ENCODE results near the gene FLYWCH1. TPM values are rescaled to one million over a fixed set of nuclear protein-coding genes. Genes with fewer than 3 reads are reported as not detected.

Gene FLYWCH1
- total and polyA plus RNA-seq, 2 of the 8 experiments (the other 6 are each of a cell fraction or from before 2014, with no cell fraction given), result 12.4 to 23.5 TPM

DNA sequence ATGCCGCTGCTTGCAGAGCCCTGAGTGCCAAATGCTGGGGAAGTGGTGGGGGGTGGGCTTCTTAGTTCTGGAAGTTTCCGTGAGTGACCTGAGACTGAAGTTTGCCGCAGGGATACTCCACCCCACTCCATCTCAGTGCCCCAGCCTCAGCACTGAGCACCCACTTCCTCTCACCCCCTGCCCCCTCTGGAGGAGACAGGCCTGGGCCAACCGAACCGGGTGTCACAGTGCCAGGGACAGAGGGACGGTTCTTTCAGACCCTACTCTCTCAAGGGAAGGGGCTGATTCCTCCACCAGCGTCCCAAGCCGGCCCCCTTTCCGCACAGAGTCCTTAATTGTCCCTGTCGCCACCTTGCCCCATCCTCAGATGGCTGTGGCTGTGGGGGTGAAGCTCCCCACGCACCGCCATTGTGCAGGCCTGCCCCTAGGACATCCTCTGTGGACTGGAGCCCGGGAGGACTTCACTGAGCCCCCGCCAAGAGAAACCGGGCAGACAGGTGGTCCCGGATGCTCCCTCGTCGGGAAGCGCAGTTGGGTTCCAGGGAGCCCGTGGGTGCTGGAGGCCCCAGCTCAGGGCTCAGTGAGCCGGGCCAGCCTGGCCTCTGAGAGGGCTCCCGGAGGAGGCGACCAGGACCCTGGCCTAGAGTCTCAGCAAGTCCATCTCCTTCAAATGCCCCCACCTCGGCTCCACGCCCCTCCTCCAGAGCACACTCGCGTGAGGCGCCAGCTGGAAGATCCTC, 50.8 kb downstream of the FLYWCH1 start:
- Histone ChIP-seq H4K5ac (ENCODE audit: insufficient read length, low read depth, low read length) (no peak overlapping the region), H3K4me2 (ENCODE audit: insufficient read depth in 1 of 2, low read depth in 2 of 2, low read length in 2 of 2) (peak overlapping the region; percentile 64 to 86), H3K27ac (ENCODE audit: low read depth, low read length) (no peak overlapping the region), H4K8ac (ENCODE audit: extremely low read depth, insufficient read depth, low read length) (0 out of 2 replicates have a peak overlapping the region, but pooled peaks have one; percentile 80), H3K4me3 (ENCODE audit: extremely low read depth in 1 of 4, insufficient read depth in 2 of 4, low read depth in 3 of 4, low read length in 4 of 4) (peak overlapping the region; percentile 14 to 80 (median 28)), H3K9ac (replicated peaks in 1 of 4; ENCODE audit: extremely low read depth in 1 of 4, low read depth in 3 of 4, low read length in 3 of 4) (no peak overlapping the region), H3K23me2 (ENCODE audit: low read depth, low read length) (peaks cover 18% of the 10 kb centered on the region), H3K23ac (ENCODE audit: insufficient read length) (no peak overlapping the region), H4K91ac (replicated peaks; ENCODE audit: insufficient read length, low read length) (peak overlapping the region; percentile 95), H3K4me1 (replicated peaks in 1 of 4; ENCODE audit: control insufficient read depth in 3 of 4, insufficient read depth in 4 of 4, low read length in 3 of 4) (peaks cover 0 to 19% (median 10%) of the 10 kb centered on the region in 4 experiments; a peak in 5 of 7 replicates), H3K56ac (replicated peaks; ENCODE audit: insufficient read length, low read depth, low read length) (no peak overlapping the region), H3K79me1 (ENCODE audit: low read depth, low read length) (no peaks in the 10 kb centered on the region), H2BK12ac (ENCODE audit: low read depth, low read length) (peak overlapping the region; percentile 27; the same call in 1 of the 2 replicates), H3K79me2 (ENCODE audit: control insufficient read depth in 1 of 2, insufficient read depth in 2 of 2, low read length in 2 of 2) (no peaks in the 10 kb centered on the region), H2BK5ac (ENCODE audit: low read depth, low read length) (0 out of 2 replicates have a peak overlapping the region, but pooled peaks have one; percentile 24), H3K18ac (ENCODE audit: extremely low read depth, low read length) (peak overlapping the region; percentile 96), H3K36me3 (ENCODE audit: control insufficient read depth in 2 of 4, insufficient read depth in 4 of 4, low read length in 3 of 4) (no peaks in the 10 kb centered on the region), H3K27me3 (replicated peaks in 1 of 4; ENCODE audit: control insufficient read depth in 3 of 4, extremely low read depth in 1 of 4, insufficient read depth in 3 of 4, low read length in 3 of 4) (peaks cover 9 to 19% (median 14%) of the 10 kb centered on the region in 4 experiments; a peak in 6 of 7 replicates), H3K9me3 (ENCODE audit: insufficient read depth in 2 of 2, low read depth in 1 of 2, low read length in 1 of 2) (no peaks in the 10 kb centered on the region), H2BK20ac (ENCODE audit: low read length) (peak overlapping the region; percentile 72; the same call in 1 of the 2 replicates), H2BK15ac (ENCODE audit: low read length) (peak overlapping the region; percentile 72; the same call in 1 of the 2 replicates), H2AK5ac (ENCODE audit: low read depth, low read length) (no peak overlapping the region; the same call in 1 of the 2 replicates), H4K20me1 (replicated peaks in 1 of 2; ENCODE audit: control insufficient read depth in 1 of 2, insufficient read depth in 2 of 2, low read length in 2 of 2) (peaks cover 5 to 6% of the 10 kb centered on the region in 2 experiments), H2BK120ac (replicated peaks; ENCODE audit: low read depth, low read length) (no peak overlapping the region), H2AFZ (ENCODE audit: low read length) (no peak overlapping the region), H3K14ac (ENCODE audit: insufficient read length) (no peak overlapping the region), H3K4ac (replicated peaks; ENCODE audit: insufficient read length, low read depth, low read length) (peak overlapping the region; percentile 80)
- DNase-seq (ENCODE audit: low read depth in 1 of 2, low spot score in 2 of 2) (peak in 1 of 2 experiments; percentile 76), FAIRE-seq (no peak)
- ChIA-PET CTCF (ENCODE audit: partially characterized antibody) (interaction anchor here (0.6 to 5.6 kb wide), 15 partner anchors 9 to 146 kb away, joined by 3 to 41 read pairs (median 5); partner anchors contain the start of genes PKMYT1 and PRSS21), POLR2A (ENCODE audit: partially characterized antibody) (interaction anchor here (1.0 to 25.4 kb wide), 9 partner anchors 11 to 190 kb away, joined by 3 to 455 read pairs (median 4); partner anchors contain the start of genes CLDN6, HCFC1R1, PKMYT1 and THOC6)
- TF ChIP-seq GABPA (IDR thresholded peaks at IDR 0.05; ENCODE audit: borderline replicate concordance, insufficient read depth, low read length), result no peak
- no peak for TF ChIP-seq BRCA1 (IDR thresholded peaks at IDR 0.05; ENCODE audit: low read depth, low read length)
- TF ChIP-seq SRF (IDR thresholded peaks at IDR 0.05; ENCODE audit: low read depth, low read length), result no peak
- TF ChIP-seq NRF1 (IDR thresholded peaks at IDR 0.05; ENCODE audit: low read depth, low read length), result no peak
- TF ChIP-seq NANOG (IDR thresholded peaks at IDR 0.05; ENCODE audit: insufficient read depth, low read depth, low read length, poor library complexity, severe bottlenecking), result no peak
- TF ChIP-seq RXRA (IDR thresholded peaks at IDR 0.05; ENCODE audit: insufficient read depth, low read depth, low read length), result no peak
- no peak for TF ChIP-seq KDM4A (IDR thresholded peaks at IDR 0.05; ENCODE audit: low read depth, low read length, severe bottlenecking)
- TF ChIP-seq SIN3A (conservative IDR thresholded peaks at IDR 0.05 in 1 of 2, IDR thresholded peaks at IDR 0.05 in 1 of 2; ENCODE audit: low read depth in 1 of 2, low read length in 2 of 2), result no peak
- no peak for TF ChIP-seq CBX5 (IDR thresholded peaks at IDR 0.05; ENCODE audit: low read depth, low read length)
- no peak for TF ChIP-seq PHF8 (conservative IDR thresholded peaks at IDR 0.05; ENCODE audit: low read depth, low read length)
- 67% methylated on average over 25 of the region's 28 CpGs; no CpG with 5 or more reads in 1 of the 2 experiments for WGBS, 2 experiments (ENCODE audit: extremely low coverage in 1 of 2, insufficient coverage in 1 of 2, insufficient read length in 1 of 2, insufficient replicate concordance in 2 of 2, low coverage in 1 of 2, low lambda C conversion rate in 2 of 2, missing lambda C conversion rate in 1 of 2)

All from H1 (cell line).